ENCODE data around the gene TMEM60.

Gene TMEM60, protein sequence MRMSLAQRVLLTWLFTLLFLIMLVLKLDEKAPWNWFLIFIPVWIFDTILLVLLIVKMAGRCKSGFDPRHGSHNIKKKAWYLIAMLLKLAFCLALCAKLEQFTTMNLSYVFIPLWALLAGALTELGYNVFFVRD

DNA sequence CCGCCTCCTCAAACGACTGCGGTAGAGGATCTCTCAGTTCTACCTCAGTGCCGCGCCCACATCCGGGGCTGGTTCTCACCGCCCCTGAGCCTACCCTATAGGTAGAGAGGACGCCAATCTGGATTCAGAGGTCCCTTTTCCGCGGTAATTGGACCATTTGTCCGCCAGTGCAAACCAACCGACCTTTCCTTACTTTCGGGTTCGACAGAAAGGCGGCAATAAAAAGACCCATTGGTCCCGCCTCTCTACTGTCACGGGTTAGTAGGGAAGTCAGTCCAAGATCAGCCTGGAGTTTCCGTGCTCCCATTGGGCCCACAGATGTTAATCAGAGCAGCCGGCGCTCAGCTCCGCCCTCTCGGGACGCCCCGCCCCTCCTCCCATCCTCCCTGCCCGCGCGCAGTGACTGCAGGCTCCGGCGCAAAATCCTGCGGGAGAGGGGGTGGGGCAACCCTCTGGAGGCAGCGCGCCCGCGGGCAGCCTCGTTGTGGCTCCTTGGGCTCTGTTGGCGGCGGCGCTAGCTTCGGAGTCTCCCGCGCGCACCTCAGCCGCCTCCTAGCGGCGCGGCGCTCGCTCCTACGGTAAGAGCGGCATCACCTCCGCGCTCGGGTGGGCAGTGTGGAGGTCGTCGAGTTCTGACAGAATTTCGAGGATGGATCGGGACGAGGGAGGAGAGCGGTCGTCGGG lies at the start of gene TMEM60, which contains the start of gene PHTF2:
TMEM60 (minus strand) TSS at position 41 of the 684 bp plus-strand sequence. CDS start 4,061 bp downstream, outside the sequence.
PHTF2 (plus strand) TSS at position 380 of the 684 bp plus-strand sequence.
- TF ChIP-seq, protein P1, sequence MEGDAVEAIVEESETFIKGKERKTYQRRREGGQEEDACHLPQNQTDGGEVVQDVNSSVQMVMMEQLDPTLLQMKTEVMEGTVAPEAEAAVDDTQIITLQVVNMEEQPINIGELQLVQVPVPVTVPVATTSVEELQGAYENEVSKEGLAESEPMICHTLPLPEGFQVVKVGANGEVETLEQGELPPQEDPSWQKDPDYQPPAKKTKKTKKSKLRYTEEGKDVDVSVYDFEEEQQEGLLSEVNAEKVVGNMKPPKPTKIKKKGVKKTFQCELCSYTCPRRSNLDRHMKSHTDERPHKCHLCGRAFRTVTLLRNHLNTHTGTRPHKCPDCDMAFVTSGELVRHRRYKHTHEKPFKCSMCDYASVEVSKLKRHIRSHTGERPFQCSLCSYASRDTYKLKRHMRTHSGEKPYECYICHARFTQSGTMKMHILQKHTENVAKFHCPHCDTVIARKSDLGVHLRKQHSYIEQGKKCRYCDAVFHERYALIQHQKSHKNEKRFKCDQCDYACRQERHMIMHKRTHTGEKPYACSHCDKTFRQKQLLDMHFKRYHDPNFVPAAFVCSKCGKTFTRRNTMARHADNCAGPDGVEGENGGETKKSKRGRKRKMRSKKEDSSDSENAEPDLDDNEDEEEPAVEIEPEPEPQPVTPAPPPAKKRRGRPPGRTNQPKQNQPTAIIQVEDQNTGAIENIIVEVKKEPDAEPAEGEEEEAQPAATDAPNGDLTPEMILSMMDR (IDR thresholded peaks at IDR 0.05): no peak
- peak; percentile 99 for DNase-seq (ENCODE audit: low spot score)
- Histone ChIP-seq H3K27ac (peak within 1 kb of the TSS; percentile 84 to 96), H3K4me3 (peak within 1 kb of the TSS; percentile 94)

DNA sequence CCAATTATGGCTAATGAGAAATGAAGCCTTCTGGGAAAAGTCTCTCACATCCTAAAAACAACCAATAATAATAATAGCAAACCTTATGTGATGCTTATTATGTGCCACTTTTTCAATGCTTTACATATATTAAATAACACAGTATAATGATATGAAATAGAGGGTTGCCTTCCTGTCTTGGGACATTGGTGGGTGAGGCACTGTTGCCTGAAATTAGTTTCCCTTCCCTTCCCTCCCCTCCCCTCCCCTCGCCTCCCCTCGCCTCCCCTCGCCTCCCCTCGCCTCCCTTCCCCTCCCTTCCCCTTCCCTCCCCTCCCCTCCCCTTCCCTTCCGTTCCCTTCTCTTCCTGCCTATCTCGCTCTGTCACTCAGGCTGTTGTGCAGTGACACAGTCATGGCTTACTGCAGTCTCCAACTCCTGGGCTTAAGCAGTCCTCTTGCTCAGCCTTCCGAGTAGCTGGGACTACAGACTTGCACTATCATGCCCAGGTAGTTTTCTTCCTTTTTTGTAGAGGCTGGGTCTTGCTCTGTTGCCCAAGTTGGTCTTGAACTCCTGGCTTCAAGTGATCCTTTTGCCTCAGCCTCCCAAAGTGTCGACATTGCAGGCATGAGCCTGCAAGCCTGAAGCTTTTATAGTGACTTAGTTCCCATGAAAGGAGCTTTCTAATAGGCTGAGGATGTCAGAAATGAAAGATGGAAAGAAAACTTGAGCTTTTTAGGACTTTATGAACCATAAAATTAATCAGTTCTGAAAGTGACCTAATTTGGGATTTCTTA lies 48.3 kb upstream of the TMEM60 start:
- no peak overlapping the region for H3K4me3 ChIP-seq
- no peak overlapping the region for H3K27ac ChIP-seq
- DNase-seq (ENCODE audit: low spot score): no peak
- TF ChIP-seq, protein P1 (IDR thresholded peaks at IDR 0.05): no peak

DNA sequence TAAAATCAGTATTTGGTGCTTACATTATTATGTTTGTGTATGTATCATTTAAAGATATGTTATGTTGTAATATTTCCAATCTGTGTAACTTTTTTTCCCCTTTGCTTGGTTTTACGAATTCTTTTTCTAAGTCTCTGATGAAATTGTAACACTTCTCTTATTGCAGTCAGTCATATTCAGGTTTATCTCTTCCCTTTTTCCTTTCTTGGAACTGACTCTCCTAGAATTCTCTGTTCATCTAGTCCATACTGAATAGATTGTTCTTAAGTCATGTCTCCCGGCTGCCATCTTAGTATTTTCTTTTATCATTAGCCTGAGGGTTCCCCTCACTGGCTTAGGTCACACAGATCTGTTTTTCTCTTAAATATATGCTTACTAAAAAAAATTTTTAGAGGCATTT lies 45.0 kb upstream of the TMEM60 start:
- Histone ChIP-seq H3K4me3 (no peak overlapping the region), H3K27ac (no peak overlapping the region)
- no peak for DNase-seq (ENCODE audit: low spot score)
- TF ChIP-seq, protein P1 (IDR thresholded peaks at IDR 0.05): no peak

DNA sequence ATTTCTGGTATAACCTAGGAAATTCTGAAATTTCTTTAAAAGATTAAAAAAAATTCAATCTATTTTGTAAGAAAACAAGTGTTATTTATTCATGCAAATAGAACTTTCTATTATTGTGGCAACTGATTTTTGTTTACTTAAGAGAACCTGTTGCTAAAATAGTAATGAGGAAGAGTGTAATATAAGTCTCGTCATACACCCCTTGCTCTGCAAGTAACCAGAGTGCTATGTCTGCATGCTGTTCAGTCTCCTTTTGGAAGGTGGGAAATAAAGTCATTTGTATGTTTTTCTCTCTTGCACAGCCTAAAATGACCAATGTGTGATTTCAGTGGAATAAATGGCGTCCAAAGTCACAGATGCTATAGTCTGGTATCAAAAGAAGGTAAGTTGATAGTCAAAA lies 41.7 kb upstream of the TMEM60 start:
- Histone ChIP-seq H3K27ac (no peak overlapping the region), H3K4me3 (no peak overlapping the region)
- DNase-seq (ENCODE audit: low spot score): no peak
- TF ChIP-seq, protein P1 (IDR thresholded peaks at IDR 0.05): no peak

DNA sequence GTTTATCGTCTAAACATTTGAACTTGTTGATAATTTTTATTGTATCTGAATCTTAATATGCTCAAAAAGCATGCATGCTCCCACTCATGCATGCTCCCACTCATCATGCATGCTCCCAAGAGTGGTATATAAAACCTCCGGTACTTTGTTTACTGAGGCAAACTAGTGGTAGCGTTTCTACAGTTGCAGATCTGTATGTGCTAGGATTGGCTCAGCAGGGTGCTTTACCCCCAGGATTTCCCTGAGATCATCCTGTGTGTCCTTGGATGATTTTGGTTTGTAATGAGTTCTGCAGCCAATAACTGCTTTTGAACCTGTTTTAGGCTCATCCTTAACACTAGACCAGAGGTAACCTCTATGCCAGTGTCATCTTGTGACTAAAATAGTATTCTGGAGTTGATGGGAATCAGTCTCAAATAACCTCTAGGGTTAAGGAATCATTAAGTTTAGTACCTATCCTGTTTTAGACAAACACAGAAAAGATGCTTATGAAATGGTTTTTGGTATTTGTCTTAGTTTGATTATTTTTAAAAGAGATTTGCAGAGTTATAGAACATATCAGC lies 40.8 kb upstream of the TMEM60 start:
- TF ChIP-seq, protein P1 (IDR thresholded peaks at IDR 0.05): no peak
- DNase-seq (ENCODE audit: low spot score): no peak
- Histone ChIP-seq H3K27ac (no peak overlapping the region), H3K4me3 (no peak overlapping the region)

DNA sequence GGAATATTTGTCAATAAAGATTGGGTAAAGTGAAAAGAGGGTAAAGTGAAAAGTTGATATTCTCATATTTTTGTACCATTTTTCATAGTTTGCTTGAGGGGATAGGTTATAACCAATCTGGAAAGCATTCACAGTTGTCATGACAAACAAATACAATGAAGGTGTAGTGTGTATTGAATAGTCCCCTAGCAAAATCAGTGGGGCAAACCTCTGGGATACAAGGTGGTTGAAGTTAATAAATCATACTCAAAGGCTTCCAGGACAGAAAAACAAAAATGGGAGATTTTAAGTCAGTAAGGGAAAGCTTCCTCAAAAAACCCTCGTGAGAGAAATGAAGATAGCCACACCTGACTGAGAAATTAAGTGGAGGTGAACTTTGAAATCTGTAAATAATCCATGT lies 39.7 kb upstream of the TMEM60 start:
- TF ChIP-seq, protein P1 (IDR thresholded peaks at IDR 0.05): no peak
- Histone ChIP-seq H3K4me3 (no peak overlapping the region), H3K27ac (no peak overlapping the region)
- DNase-seq (ENCODE audit: low spot score): no peak

All from coronary artery (tissue), 2 donors.